GM19099 (cell line): Measurements from ENCODE around the gene NXNL1.

Experiments used
- POLR2A ChIP-seq: IDR thresholded peaks from 3 replicates; pipeline ENCODE4 v1.6.1; 2011; ENCODE audit warnings: low read depth; ENCODE audit not compliant: insufficient read length; ENCODE audit errors: extremely low read depth

The NXNL1 gene

GRCh38 chr19:17460372-17461230, at the start of gene NXNL1:
Gene NXNL1, minus strand, starts transcription at chr19:17460926. Its CDS starts 57 bp downstream, at chr19:17460869.
- no peak for TF ChIP-seq POLR2A

- no peak for TF ChIP-seq POLR2A
Observed at GRCh38 chr19:17506745-17507144, 46.0 kb upstream of the NXNL1 start.

GRCh38 chr19:17505223-17505622, 44.5 kb upstream of the NXNL1 start:
- TF ChIP-seq POLR2A = no peak

- no peak for TF ChIP-seq POLR2A
Observed at GRCh38 chr19:17504456-17504855, 43.7 kb upstream of the NXNL1 start.

- no peak for TF ChIP-seq POLR2A
Observed at GRCh38 chr19:17504030-17504429, 43.3 kb upstream of the NXNL1 start.

- no peak for TF ChIP-seq POLR2A
Observed at GRCh38 chr19:17503240-17503639, 42.5 kb upstream of the NXNL1 start.

- no peak for TF ChIP-seq POLR2A
Observed at GRCh38 chr19:17500447-17501198, 39.9 kb upstream of the NXNL1 start.

- TF ChIP-seq POLR2A = no peak
Observed at GRCh38 chr19:17499648-17500446, 39.1 kb upstream of the NXNL1 start.

- no peak for TF ChIP-seq POLR2A
Observed at GRCh38 chr19:17497149-17497798, 36.5 kb upstream of the NXNL1 start.

GRCh38 chr19:17496337-17496997, 35.7 kb upstream of the NXNL1 start:
- TF ChIP-seq POLR2A = no peak

- TF ChIP-seq POLR2A = no peak
Observed at GRCh38 chr19:17495639-17496296, 35.0 kb upstream of the NXNL1 start.

GRCh38 chr19:17491287-17491686, 30.6 kb upstream of the NXNL1 start:
- TF ChIP-seq POLR2A = no peak

- TF ChIP-seq POLR2A = no peak
Observed at GRCh38 chr19:17490411-17490810, 29.7 kb upstream of the NXNL1 start.
